Bronchial epithelial cell (primary cell): ENCODE data around the gene FGF16. TPM values are rescaled to one million over a fixed set of nuclear protein-coding genes. Genes with fewer than 3 reads are reported as not detected.

Experiments
- DNase-seq: peaks from one replicate; pipeline ENCODE4 v3.0.0-alpha.2; 2010; ENCODE audit warnings: low read depth
- FAIRE-seq: peaks from 2 replicates; lab custom pipeline; 2011; peaks lifted over from hg19 to GRCh38; lab: Jason Lieb, UNC
- H3K27me3 ChIP-seq: 2 replicates; pipeline ENCODE4 v1.5.1; 2011; ENCODE audit warnings: low read length; ENCODE audit not compliant: control insufficient read depth, insufficient read depth
- H3K36me3 ChIP-seq: 2 replicates; pipeline ENCODE4 v1.5.1; 2011; ENCODE audit warnings: low read length; ENCODE audit not compliant: control insufficient read depth, insufficient read depth
- H3K4me3 ChIP-seq: 2 replicates; pipeline ENCODE4 v1.5.1; 2011; ENCODE audit warnings: mild to moderate bottlenecking, low read depth, low read length, control low read depth
- CTCF ChIP-seq: IDR thresholded peaks from 2 replicates; pipeline ENCODE4 v1.5.1; 2011; ENCODE audit warnings: mild to moderate bottlenecking, moderate library complexity, low read length, control low read depth, inconsistent platforms; ENCODE audit not compliant: insufficient read depth, severe bottlenecking
- total RNA-seq: library from RNA; depleted of rRNA; stranded (reverse); fragments of >200 nt; gene quantifications from 2 replicates; pipeline ENCODE4 v1.2.1, GENCODE V29; 2014

Gene FGF16
- total RNA-seq, 1 donor from 2014 or later: not detected

GRCh38 chrX:77447653-77448569 is 722 bp downstream of the FGF16 start:
- no peak for TF ChIP-seq CTCF
- FAIRE-seq (no peak), DNase-seq (no peak)
- Histone ChIP-seq H3K36me3 (no peaks in the 10 kb centered on the region), H3K4me3 (no peak overlapping the region), H3K27me3 (no peaks in the 10 kb centered on the region)

- no peak for TF ChIP-seq CTCF
- DNase-seq: no peak
- H3K36me3 ChIP-seq: no peaks in the 10 kb centered on the region
- no peaks in the 10 kb centered on the region for H3K27me3 ChIP-seq
- FAIRE-seq: no peak
- no peak overlapping the region for H3K4me3 ChIP-seq
Observed at GRCh38 chrX:77450415-77450814, 3.2 kb downstream of the FGF16 start.

DNA sequence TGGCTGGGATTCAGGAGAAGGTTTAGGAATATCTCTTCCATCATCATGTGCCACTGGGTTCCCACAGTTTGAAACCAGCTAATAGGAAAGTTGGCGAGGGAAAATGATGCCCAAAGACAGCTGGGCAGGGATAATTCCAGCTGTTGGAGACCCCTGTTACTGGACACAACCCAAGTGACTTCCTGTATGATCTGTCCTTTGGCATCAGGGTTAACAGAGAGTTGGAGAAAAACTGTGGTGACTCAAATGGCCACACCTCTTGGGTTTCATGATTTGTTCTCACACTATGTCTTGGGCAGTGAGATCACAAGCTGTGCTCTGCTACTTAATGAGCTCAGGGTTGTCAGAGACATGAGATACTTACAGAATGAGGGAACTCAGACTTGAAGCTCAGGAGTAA is 3.8 kb downstream of the FGF16 start:
- peak; percentile 32 for FAIRE-seq

GRCh38 chrX:77453190-77453589 is 6.0 kb downstream of the FGF16 start:
- no peak for TF ChIP-seq CTCF

More for the DNA sequence above, 3.8 kb downstream of the FGF16 start:
- no peak overlapping the region for H3K4me3 ChIP-seq
- H3K36me3 ChIP-seq: no peaks in the 10 kb centered on the region
- no peaks in the 10 kb centered on the region for H3K27me3 ChIP-seq
- peak; percentile 76 for DNase-seq
- no peak for TF ChIP-seq CTCF

GRCh38 chrX:77455437-77455836 is 8.2 kb downstream of the FGF16 start:
- no peak for TF ChIP-seq CTCF
- DNase-seq (no peak), FAIRE-seq (no peak)
- Histone ChIP-seq H3K36me3 (no peaks in the 10 kb centered on the region), H3K4me3 (no peak overlapping the region), H3K27me3 (no peaks in the 10 kb centered on the region)

More at GRCh38 chrX:77453190-77453589, 6.0 kb downstream of the FGF16 start:
- FAIRE-seq (no peak), DNase-seq (no peak)
- Histone ChIP-seq H3K36me3 (no peaks in the 10 kb centered on the region), H3K27me3 (no peaks in the 10 kb centered on the region), H3K4me3 (no peak overlapping the region)

DNA sequence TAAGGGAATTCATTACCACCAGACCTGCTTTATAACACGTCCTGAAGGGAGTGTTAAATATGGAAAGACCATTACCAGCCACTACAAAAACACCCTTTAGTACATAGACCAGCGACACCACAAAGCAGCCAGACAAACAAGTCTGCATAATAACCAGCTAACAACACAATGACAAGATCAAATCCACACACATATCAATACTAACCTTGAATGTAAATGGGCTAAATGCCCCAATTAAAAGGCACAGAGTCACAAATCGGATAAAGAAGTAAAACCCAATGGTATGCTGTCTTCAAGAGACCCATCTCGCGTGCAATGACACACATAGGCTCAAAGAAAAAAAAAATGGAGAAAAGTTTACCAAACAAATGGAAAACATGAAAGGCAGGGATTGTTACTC is 36.9 kb downstream of the FGF16 start:
- FAIRE-seq: no peak

More for the DNA sequence above, 36.9 kb downstream of the FGF16 start:
- TF ChIP-seq CTCF: no peak
- DNase-seq: no peak
- H3K27me3 ChIP-seq: no peaks in the 10 kb centered on the region
- no peaks in the 10 kb centered on the region for H3K36me3 ChIP-seq
- no peak overlapping the region for H3K4me3 ChIP-seq
